WTC11 (cell line): ENCODE data around the gene HLA-DQA2. TPM values are rescaled to one million over a fixed set of nuclear protein-coding genes. Genes with fewer than 3 reads are reported as not detected.

Experiments
- ATAC-seq: fragments of 200-7000 bp; cut with Tn5 transposase; 2 replicates; pipeline ENCODE4 v1.10.0; 2021; ENCODE audit warnings: mild to moderate bottlenecking, moderate library complexity
- CTCF ChIA-PET: fragments of 300-600 bp; sonication (Branson Sonifier 250); formaldehyde crosslinking; loops from one replicate; lab custom pipeline; 2021; ENCODE audit warnings: antibody characterized with exemption; lab: Charles Lee
- POLR2A ChIA-PET: fragments of 350-600 bp; sonication (Branson Sonifier 250); formaldehyde crosslinking; loops from one replicate; lab custom pipeline; 2021; ENCODE audit warnings: antibody characterized with exemption; lab: Charles Lee
- DNase-seq: peaks from one replicate; pipeline ENCODE4 v3.0.0; 2021; ENCODE audit warnings: low spot score
- H3K27ac Mint-ChIP-seq: 2 replicates; pipeline ENCODE4 v1.8.0; 2021; ENCODE audit warnings: mixed read lengths
- H3K27me3 Mint-ChIP-seq: 2 replicates; pipeline ENCODE4 v1.8.0; 2021; ENCODE audit warnings: low read depth, mild to moderate bottlenecking, moderate library complexity, mixed read lengths
- H3K36me3 Mint-ChIP-seq: 2 replicates; pipeline ENCODE4 v1.8.0; 2021; ENCODE audit warnings: mixed read lengths
- H3K4me1 Mint-ChIP-seq: 2 replicates; pipeline ENCODE4 v1.8.0; 2022; ENCODE audit warnings: mixed read lengths
- H3K4me3 Mint-ChIP-seq: 2 replicates; pipeline ENCODE4 v1.8.0; 2021; ENCODE audit warnings: mild to moderate bottlenecking, moderate library complexity, mixed read lengths
- H3K9me3 Mint-ChIP-seq: 2 replicates; pipeline ENCODE4 v1.8.0; 2021; ENCODE audit warnings: mixed read lengths
- ATF1 ChIP-seq: sonication (generic); formaldehyde crosslinking; IDR thresholded peaks from 2 replicates; pipeline ENCODE4 v1.8.1; 2023; ENCODE audit warnings: mild to moderate bottlenecking, moderate library complexity, missing genetic modification reagents
- ATF3 ChIP-seq: sonication (generic); formaldehyde crosslinking; conservative IDR thresholded peaks from 2 replicates; pipeline ENCODE4 v1.8.1; 2022; ENCODE audit warnings: mild to moderate bottlenecking, missing genetic modification reagents
- CREM ChIP-seq: sonication (generic); formaldehyde crosslinking; IDR thresholded peaks from 2 replicates; pipeline ENCODE4 v1.8.1; 2022; ENCODE audit warnings: mild to moderate bottlenecking, missing genetic modification reagents, moderate library complexity
- EMX1 ChIP-seq: fragments of 250-450 bp; sonication (Bioruptor Pico); IDR thresholded peaks from 2 replicates; pipeline ENCODE4 v1.8.0; 2021; ENCODE audit warnings: mild to moderate bottlenecking
- FOXP4 ChIP-seq: sonication (generic); formaldehyde crosslinking; IDR thresholded peaks from 2 replicates; pipeline ENCODE4 v1.8.0; 2022; ENCODE audit warnings: mild to moderate bottlenecking, missing genetic modification reagents
- GRHL2 ChIP-seq: fragments of 250-450 bp; sonication (Bioruptor Pico); IDR thresholded peaks from 2 replicates; pipeline ENCODE4 v1.8.0; 2022; ENCODE audit warnings: mild to moderate bottlenecking, moderate library complexity; ENCODE audit not compliant: insufficient replicate concordance, severe bottlenecking
- MYBL2 ChIP-seq: sonication (generic); formaldehyde crosslinking; IDR thresholded peaks from 2 replicates; pipeline ENCODE4 v1.8.1; 2023; ENCODE audit warnings: mild to moderate bottlenecking, moderate library complexity, missing genetic modification reagents
- NFE2L1 ChIP-seq: sonication (generic); formaldehyde crosslinking; IDR thresholded peaks from 2 replicates; pipeline ENCODE4 v1.8.1; 2023; ENCODE audit warnings: missing genetic modification reagents
- OVOL2 ChIP-seq: fragments of 250-450 bp; sonication (Bioruptor Pico); IDR thresholded peaks from 2 replicates; pipeline ENCODE4 v1.9.0; 2021; ENCODE audit warnings: mild to moderate bottlenecking, borderline replicate concordance
- SP1 ChIP-seq: sonication (generic); formaldehyde crosslinking; conservative IDR thresholded peaks from 2 replicates; pipeline ENCODE4 v1.8.1; 2022; ENCODE audit warnings: missing genetic modification reagents
- TCF7 ChIP-seq: sonication (generic); formaldehyde crosslinking; IDR thresholded peaks from 2 replicates; pipeline ENCODE4 v1.8.0; 2022; ENCODE audit warnings: mild to moderate bottlenecking, low read depth, missing genetic modification reagents, moderate library complexity
- TEAD4 ChIP-seq: sonication (generic); formaldehyde crosslinking; IDR thresholded peaks from 2 replicates; pipeline ENCODE4 v1.8.0; 2022; ENCODE audit warnings: mild to moderate bottlenecking, missing genetic modification reagents
- ZBTB21 ChIP-seq: sonication (generic); formaldehyde crosslinking; IDR thresholded peaks from 2 replicates; pipeline ENCODE4 v1.8.1; 2023; ENCODE audit warnings: mild to moderate bottlenecking, missing genetic modification reagents, borderline replicate concordance
- ZMAT4 ChIP-seq: fragments of 250-450 bp; sonication (Bioruptor Pico); IDR thresholded peaks from 2 replicates; pipeline ENCODE4 v1.9.0; 2021; ENCODE audit warnings: mild to moderate bottlenecking
- ZNF138 ChIP-seq: sonication (generic); formaldehyde crosslinking; conservative IDR thresholded peaks from 2 replicates; pipeline ENCODE4 v1.8.1; 2022; ENCODE audit warnings: mild to moderate bottlenecking, moderate library complexity, missing genetic modification reagents
- ZNF263 ChIP-seq: sonication (generic); formaldehyde crosslinking; IDR thresholded peaks from 2 replicates; pipeline ENCODE4 v1.8.1; 2022; ENCODE audit warnings: low read depth, mild to moderate bottlenecking, moderate library complexity, missing genetic modification reagents
- ZNF317 ChIP-seq: sonication (generic); formaldehyde crosslinking; IDR thresholded peaks from 2 replicates; pipeline ENCODE4 v1.8.1; 2023; ENCODE audit warnings: low read depth, mild to moderate bottlenecking, moderate library complexity, missing genetic modification reagents, borderline replicate concordance
- ZNF423 ChIP-seq: fragments of 250-450 bp; sonication (Bioruptor Pico); IDR thresholded peaks from 2 replicates; pipeline ENCODE4 v2.1.2; 2022; ENCODE audit warnings: mild to moderate bottlenecking, moderate library complexity
- ZNF532 ChIP-seq: fragments of 250-450 bp; sonication (Bioruptor Pico); IDR thresholded peaks from 2 replicates; pipeline ENCODE4 v1.9.0; 2021; ENCODE audit warnings: mild to moderate bottlenecking, borderline replicate concordance
- total RNA-seq: library from RNA; stranded (reverse); gene quantifications from 3 replicates; pipeline ENCODE4 v1.2.3, GENCODE V29; 2021
- TF ChIP-seq, protein P1 (sequence below): sonication (generic); formaldehyde crosslinking; IDR thresholded peaks from 2 replicates; pipeline ENCODE4 v1.8.0; 2023; ENCODE audit warnings: missing genetic modification reagents
- TF ChIP-seq, protein P2 (sequence below): sonication (generic); formaldehyde crosslinking; IDR thresholded peaks from 2 replicates; pipeline ENCODE4 v1.8.0; 2022; ENCODE audit warnings: mild to moderate bottlenecking, missing genetic modification reagents
- TF ChIP-seq, protein P3 (sequence below): sonication (generic); formaldehyde crosslinking; IDR thresholded peaks from 2 replicates; pipeline ENCODE4 v1.8.1; 2022; ENCODE audit warnings: missing genetic modification reagents, borderline replicate concordance

Gene HLA-DQA2
- total RNA-seq, 1 experiment from 2014 or later, result not detected

- TF ChIP-seq, protein P1, sequence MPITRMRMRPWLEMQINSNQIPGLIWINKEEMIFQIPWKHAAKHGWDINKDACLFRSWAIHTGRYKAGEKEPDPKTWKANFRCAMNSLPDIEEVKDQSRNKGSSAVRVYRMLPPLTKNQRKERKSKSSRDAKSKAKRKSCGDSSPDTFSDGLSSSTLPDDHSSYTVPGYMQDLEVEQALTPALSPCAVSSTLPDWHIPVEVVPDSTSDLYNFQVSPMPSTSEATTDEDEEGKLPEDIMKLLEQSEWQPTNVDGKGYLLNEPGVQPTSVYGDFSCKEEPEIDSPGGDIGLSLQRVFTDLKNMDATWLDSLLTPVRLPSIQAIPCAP (CRISPR knock-in tag), result no peak
These were observed 22.2 kb downstream of the HLA-DQA2 start, which contains the start of gene HLA-DQB2 (continued) for GRCh38 chr6:32763421-32763820.

- Mint-ChIP-seq H3K36me3 (no peaks in the 10 kb centered on the region), H3K27ac (no peak overlapping the region), H3K4me3 (no peak overlapping the region), H3K4me1 (peaks cover 18% of the 10 kb centered on the region), H3K9me3 (peaks cover 5% of the 10 kb centered on the region; the same call in 1 of the 2 replicates), H3K27me3 (peaks cover 22% of the 10 kb centered on the region)
- ChIA-PET POLR2A (no interaction called here), CTCF (interaction anchor here (0.8 kb wide), 1 partner anchor 350 kb away, joined by 3 read pairs; no protein-coding TSS in a partner anchor)
- TF ChIP-seq TEAD4 (CRISPR knock-in tag) (no peak), ZNF423 (CRISPR knock-in tag) (no peak), ATF1 (CRISPR knock-in tag) (no peak), ZNF317 (CRISPR knock-in tag) (no peak), ZMAT4 (CRISPR knock-in tag) (no peak), CREM (CRISPR knock-in tag) (no peak), GRHL2 (CRISPR knock-in tag) (no peak)
- TF ChIP-seq, protein P2, sequence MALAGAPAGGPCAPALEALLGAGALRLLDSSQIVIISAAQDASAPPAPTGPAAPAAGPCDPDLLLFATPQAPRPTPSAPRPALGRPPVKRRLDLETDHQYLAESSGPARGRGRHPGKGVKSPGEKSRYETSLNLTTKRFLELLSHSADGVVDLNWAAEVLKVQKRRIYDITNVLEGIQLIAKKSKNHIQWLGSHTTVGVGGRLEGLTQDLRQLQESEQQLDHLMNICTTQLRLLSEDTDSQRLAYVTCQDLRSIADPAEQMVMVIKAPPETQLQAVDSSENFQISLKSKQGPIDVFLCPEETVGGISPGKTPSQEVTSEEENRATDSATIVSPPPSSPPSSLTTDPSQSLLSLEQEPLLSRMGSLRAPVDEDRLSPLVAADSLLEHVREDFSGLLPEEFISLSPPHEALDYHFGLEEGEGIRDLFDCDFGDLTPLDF (CRISPR knock-in tag), result no peak
- ATAC-seq (no peak), DNase-seq (no peak)
These were observed 22.9 kb downstream of the HLA-DQA2 start for GRCh38 chr6:32764048-32764447.

- Mint-ChIP-seq H3K9me3 (peaks cover 19% of the 10 kb centered on the region), H3K36me3 (no peaks in the 10 kb centered on the region; the same call in 1 of the 2 replicates), H3K4me1 (peaks cover 6% of the 10 kb centered on the region), H3K27me3 (peaks cover 6% of the 10 kb centered on the region; the same call in 1 of the 2 replicates), H3K4me3 (no peak overlapping the region), H3K27ac (no peak overlapping the region)
- ChIA-PET POLR2A (no interaction called here), CTCF (interaction anchor here (0.6 kb wide), 1 partner anchor 475 kb away, joined by 3 read pairs; no protein-coding TSS in a partner anchor)
- no peak for DNase-seq
- ATAC-seq, result no peak
- TF ChIP-seq FOXP4 (CRISPR knock-in tag) (no peak), EMX1 (CRISPR knock-in tag) (no peak), OVOL2 (CRISPR knock-in tag) (no peak), TCF7 (no peak), ZNF532 (CRISPR knock-in tag) (no peak), SP1 (CRISPR knock-in tag) (no peak), ZBTB21 (CRISPR knock-in tag) (no peak), ATF3 (CRISPR knock-in tag) (no peak), MYBL2 (CRISPR knock-in tag) (no peak), ZNF317 (CRISPR knock-in tag) (no peak), NFE2L1 (CRISPR knock-in tag) (no peak), ZNF263 (CRISPR knock-in tag) (no peak), ZNF138 (CRISPR knock-in tag) (no peak), ZNF423 (CRISPR knock-in tag) (no peak)
- TF ChIP-seq, protein P3, sequence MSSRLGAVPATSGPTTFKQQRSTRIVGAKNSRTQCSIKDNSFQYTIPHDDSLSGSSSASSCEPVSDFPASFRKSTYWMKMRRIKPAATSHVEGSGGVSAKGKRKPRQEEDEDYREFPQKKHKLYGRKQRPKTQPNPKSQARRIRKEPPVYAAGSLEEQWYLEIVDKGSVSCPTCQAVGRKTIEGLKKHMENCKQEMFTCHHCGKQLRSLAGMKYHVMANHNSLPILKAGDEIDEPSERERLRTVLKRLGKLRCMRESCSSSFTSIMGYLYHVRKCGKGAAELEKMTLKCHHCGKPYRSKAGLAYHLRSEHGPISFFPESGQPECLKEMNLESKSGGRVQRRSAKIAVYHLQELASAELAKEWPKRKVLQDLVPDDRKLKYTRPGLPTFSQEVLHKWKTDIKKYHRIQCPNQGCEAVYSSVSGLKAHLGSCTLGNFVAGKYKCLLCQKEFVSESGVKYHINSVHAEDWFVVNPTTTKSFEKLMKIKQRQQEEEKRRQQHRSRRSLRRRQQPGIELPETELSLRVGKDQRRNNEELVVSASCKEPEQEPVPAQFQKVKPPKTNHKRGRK (CRISPR knock-in tag), result no peak
These were observed 31.5 kb downstream of the HLA-DQA2 start for GRCh38 chr6:32772656-32773055.
